HG03039 (cell line): ENCODE data around the gene STRN3.
"Not testable (repeated sequence)": the region's sequence is repeated elsewhere in the genome, so short reads cannot be mapped to it uniquely, and the experiment has no call there.

Experiments
- ATAC-seq: cut with Tn5 transposase; IDR thresholded peaks from one replicate; pipeline ENCODE4 v1.9.1; 2021; ENCODE audit warnings: mild to moderate bottlenecking, moderate library complexity; ENCODE audit not compliant: unreplicated experiment

Gene STRN3, protein sequence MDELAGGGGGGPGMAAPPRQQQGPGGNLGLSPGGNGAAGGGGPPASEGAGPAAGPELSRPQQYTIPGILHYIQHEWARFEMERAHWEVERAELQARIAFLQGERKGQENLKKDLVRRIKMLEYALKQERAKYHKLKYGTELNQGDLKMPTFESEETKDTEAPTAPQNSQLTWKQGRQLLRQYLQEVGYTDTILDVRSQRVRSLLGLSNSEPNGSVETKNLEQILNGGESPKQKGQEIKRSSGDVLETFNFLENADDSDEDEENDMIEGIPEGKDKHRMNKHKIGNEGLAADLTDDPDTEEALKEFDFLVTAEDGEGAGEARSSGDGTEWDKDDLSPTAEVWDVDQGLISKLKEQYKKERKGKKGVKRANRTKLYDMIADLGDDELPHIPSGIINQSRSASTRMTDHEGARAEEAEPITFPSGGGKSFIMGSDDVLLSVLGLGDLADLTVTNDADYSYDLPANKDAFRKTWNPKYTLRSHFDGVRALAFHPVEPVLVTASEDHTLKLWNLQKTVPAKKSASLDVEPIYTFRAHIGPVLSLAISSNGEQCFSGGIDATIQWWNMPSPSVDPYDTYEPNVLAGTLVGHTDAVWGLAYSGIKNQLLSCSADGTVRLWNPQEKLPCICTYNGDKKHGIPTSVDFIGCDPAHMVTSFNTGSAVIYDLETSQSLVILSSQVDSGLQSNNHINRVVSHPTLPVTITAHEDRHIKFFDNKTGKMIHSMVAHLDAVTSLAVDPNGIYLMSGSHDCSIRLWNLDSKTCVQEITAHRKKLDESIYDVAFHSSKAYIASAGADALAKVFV

GRCh38 chr14:31026077-31026449 is at the start of gene STRN3:
STRN3 (minus strand) TSS chr14:31026379; CDS start chr14:31026185, 194 bp downstream.
- ATAC-seq: no peak

- no peak for ATAC-seq
These were observed 49.0 kb upstream of the STRN3 start for GRCh38 chr14:31075144-31075543.

DNA sequence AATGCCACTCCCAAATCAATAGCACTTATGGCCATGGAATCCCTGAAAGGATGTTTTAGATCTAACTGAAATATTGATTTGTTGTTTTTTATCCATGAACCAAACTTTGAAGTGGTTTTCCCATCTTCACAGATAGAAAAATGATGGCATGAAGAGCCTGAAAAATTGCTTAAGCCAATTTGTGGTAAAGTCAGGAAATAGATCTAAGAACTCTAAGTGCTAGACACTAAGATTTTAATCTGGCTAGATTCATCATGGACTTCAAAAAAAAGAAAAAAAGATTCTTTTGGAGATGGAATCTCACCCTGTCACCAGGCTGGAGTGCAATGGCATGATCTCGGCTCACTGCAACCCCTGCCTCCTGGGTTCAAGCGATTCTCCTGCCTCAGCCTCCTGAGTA is 45.0 kb upstream of the STRN3 start:
- ATAC-seq: no peak

GRCh38 chr14:31070431-31070830 is 44.3 kb upstream of the STRN3 start:
- no peak for ATAC-seq

- no peak for ATAC-seq
These were observed 43.2 kb upstream of the STRN3 start for GRCh38 chr14:31069343-31069742.

- no peak for ATAC-seq
These were observed 42.1 kb upstream of the STRN3 start for GRCh38 chr14:31068235-31068634.

DNA sequence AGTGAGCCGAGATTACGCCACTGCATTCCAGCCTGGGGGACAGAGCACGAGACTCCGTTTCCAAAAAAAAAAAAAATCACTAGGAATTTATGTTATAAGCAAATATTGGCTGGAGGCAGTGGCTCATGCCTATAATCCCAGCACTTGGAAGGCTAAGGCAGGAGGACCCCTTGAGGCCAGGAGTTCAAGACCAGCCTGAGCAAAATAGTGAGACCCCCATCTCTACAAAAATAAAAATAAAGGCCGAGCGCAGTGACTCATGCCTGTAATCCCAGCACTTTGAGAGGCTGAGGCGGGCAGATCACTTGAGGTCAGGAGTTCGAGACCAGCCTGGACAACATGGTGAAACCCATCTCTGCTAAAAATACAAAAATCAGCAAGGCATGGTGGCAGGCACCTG is 36.7 kb upstream of the STRN3 start:
- ATAC-seq: not testable (repeated sequence)

- no peak for ATAC-seq
These were observed 34.2 kb upstream of the STRN3 start for GRCh38 chr14:31060253-31060875.

- ATAC-seq: no peak
These were observed 33.2 kb upstream of the STRN3 start for GRCh38 chr14:31059152-31059924.

- no peak for ATAC-seq
These were observed 31.7 kb upstream of the STRN3 start for GRCh38 chr14:31057701-31058364.

GRCh38 chr14:31057035-31057434 is 30.9 kb upstream of the STRN3 start:
- no peak for ATAC-seq

DNA sequence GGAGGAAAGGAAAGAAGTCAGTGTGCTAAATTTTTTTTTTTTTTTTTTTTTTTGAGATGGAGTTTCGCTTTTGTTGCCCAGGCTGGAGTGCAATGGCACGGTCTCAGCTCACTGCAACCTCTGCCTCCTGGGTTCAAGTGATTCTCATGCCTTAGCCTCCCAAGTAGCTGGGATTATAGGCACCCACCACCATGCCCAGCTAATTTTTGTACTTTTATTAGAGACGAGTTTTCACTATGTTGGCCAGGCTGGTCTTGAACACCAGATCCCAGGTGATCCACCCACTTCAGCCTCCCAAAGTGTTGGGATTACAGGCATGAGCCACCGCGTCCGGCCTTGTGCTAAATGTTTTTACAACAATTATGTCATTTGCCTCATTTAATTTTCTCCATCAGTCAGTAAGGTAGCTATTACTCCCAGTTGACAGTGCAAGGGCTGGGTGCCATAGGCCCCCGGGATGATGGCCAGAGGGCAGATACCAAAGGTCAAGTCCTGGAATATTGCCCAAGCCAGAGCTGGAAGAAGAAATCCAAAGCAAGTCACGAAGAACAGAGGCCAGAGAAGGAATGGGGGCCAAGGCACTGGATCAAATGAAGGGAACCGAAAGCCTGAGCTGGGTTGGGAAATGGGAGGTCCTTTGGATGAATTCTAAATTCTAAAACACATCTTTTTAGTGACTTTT is 26.9 kb upstream of the STRN3 start:
- ATAC-seq: not testable (repeated sequence)

DNA sequence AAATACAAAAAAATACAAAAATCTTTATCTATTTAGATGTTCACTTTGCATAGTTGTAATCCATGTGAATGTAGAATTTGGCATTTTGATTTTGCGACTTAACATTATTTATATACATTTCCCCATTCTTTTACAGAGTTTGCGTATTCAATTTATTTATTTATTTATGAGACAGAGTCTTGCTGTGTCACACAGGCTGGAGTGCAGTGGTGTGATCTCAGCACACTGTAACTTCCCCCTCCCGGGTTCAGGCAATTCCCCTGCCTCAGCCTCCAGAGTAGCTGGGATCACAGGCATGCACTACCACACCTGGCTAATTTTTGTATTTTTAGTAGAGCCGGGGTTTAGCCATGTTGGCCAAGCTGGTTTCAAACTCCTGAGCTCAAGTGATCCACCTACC is 25.3 kb upstream of the STRN3 start:
- no peak for ATAC-seq

GRCh38 chr14:31051023-31051422 is 24.8 kb upstream of the STRN3 start:
- no peak for ATAC-seq

DNA sequence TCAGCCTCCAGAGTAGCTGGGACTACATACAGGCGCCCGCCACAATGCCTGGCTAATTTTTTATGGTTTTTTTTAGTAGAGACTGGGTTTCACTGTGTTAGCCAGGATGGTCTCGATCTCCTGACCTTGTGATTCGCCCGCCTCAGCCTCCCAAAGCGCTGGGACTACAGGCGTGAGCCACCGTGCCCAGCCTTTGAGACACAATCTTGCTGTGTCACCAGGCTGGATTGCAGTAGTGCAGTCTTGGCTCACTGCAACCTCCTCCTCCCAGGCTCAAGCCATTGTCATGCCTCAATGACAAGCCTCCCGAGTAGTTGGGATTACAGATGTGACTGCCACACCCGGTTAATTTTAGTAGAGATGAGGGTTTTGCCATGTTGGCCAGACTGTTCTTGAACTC is 21.3 kb upstream of the STRN3 start:
- no peak for ATAC-seq

DNA sequence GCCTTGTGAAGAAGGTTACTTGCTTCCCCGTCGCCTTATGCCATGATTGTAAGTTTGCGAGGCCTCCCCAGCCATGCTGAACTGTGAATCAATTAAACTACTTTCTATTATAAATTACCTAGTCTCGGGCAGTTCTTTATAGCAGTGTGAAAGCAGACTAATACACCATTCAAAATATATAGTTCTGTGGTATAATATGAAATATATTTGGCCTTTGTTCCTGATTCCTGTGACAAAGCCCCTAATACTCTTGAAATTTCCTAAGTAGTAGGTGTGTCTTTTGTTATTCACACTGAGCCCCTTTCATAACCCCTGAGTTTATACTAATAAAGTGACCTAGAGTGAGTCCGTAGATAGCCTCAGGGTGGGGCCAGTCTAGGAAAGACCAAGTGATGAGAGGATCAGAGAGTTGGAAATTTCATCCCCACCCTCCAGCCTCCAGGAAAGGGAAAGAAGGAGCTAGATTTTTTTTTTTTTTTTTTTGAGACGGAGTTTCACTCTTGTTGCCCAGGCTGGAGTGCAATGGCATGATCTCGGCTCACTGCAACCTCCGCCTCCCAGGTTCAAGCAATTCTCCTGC is 19.4 kb upstream of the STRN3 start:
- no peak for ATAC-seq

DNA sequence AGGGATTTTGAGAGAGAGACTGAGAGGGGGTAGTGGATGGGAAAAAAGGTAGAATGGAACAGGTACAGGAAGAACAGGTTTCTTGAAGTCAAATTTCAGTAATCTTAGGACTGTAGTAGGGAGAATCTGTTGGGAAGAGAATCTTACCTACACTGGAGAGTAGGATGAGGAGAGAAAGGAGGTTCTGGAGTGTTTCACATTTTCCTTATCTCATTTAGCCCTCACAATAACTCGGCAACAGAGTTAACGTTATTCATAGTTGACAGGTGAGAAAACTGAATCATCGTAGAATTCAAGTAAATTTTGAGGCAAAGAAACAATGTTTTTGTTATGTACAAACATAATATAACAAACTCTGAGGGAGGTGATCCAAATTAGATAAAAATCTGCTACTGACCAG is 17.2 kb upstream of the STRN3 start:
- no peak for ATAC-seq

- not testable (repeated sequence) for ATAC-seq
These were observed 16.7 kb upstream of the STRN3 start for GRCh38 chr14:31042893-31043292.

GRCh38 chr14:31042300-31042699 is 16.1 kb upstream of the STRN3 start:
- no peak for ATAC-seq
